ENCODE data around the gene ZMYND19.
"Not testable (repeated sequence)": the region's sequence is repeated elsewhere in the genome, so short reads cannot be mapped to it uniquely, and the experiment has no call there.

GRCh38 chr9:137550958-137551263, 39.4 kb downstream of the ZMYND19 start:
- not testable (repeated sequence) for TF ChIP-seq POLR2A (IDR thresholded peaks at IDR 0.05; ENCODE audit: low read length); GATA1 (IDR thresholded peaks at IDR 0.05; ENCODE audit: low read depth, low read length)
